Epithelial cell of esophagus (primary cell): Measurements from ENCODE around the gene UNC13C.

ENCODE experiments used
- DNase-seq: peaks from one replicate; pipeline ENCODE4 v3.0.0; 2010; ENCODE audit warnings: low read depth
- H3K4me3 ChIP-seq: 2 replicates; pipeline ENCODE4 v1.5.1; 2011; ENCODE audit warnings: mild to moderate bottlenecking, low read length, control low read depth
- CTCF ChIP-seq: IDR thresholded peaks from 2 replicates; pipeline ENCODE4 v1.5.1; 2011; ENCODE audit warnings: low read depth, mild to moderate bottlenecking, low read length, control low read depth, inconsistent platforms; ENCODE audit not compliant: insufficient read depth; ENCODE audit errors: missing control alignments

Gene UNC13C

GRCh38 chr15:53974121-53974520 is 4.1 kb upstream of the UNC13C start:
- TF ChIP-seq CTCF: no peak
- DNase-seq: no peak
- no peak overlapping the region for H3K4me3 ChIP-seq

DNA sequence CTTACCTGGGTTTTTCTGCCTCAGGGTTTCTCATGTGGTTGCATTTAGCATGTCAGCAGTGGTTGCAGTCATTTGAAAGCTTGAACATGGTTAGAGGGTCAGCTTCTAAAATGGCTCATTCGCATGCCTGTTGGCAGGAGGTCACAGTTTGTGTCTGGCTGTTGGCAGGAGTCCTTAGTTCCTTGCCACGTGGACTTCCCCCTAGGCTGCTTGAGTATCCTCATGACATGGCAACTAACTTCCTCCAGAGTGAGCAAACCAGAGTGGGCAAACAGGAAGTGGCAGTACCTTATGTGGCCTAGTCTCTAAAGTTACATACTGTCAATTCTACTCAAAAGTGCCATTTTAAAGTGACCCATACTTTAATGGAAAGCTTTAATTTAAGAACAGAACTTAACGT is 3.4 kb upstream of the UNC13C start:
- no peak for DNase-seq
- no peak overlapping the region for H3K4me3 ChIP-seq
- TF ChIP-seq CTCF: no peak

GRCh38 chr15:53976844-53977392 is 1.3 kb upstream of the UNC13C start:
- peak; percentile 62 for TF ChIP-seq CTCF
- peak; percentile 65 for DNase-seq
- H3K4me3 ChIP-seq: no peak overlapping the region

DNA sequence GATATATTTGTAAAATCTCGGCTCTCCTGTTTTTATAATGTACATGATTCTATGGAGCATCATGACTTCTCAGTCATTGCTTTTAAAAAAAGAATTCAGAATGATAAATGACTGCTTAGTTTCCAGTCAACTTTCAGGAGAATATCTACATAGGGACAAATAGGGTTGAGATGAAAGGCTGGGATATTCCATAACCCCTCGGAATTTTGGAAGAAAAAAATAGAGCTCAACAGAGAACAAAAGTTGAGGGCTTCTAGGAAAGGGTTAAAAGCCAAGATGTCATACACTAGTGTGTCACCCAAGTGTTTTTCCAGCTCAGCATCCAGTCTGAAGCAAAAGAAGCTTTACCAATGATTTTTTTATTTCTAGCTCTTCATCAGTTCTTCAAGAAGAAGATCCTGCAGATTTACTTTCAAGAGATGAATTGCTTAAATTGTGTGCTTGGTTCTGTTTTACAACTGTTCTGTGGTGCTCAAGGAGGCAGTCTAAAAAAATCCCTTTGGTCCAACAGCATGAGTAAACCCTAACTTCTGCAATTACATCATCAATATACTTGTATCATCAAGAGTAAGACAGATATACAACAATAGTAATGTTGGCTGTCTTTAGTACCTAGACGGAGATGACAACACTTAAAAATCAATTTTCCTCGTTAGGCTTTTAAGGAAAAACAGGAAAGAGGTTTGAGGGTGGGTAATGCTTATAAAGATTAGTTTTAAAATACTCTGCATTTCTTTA is 979 bp downstream of the UNC13C start:
- no peak for TF ChIP-seq CTCF
- DNase-seq: no peak
- H3K4me3 ChIP-seq: no peak overlapping the region

GRCh38 chr15:53980021-53980420 is 1.8 kb downstream of the UNC13C start:
- no peak for TF ChIP-seq CTCF
- no peak for DNase-seq
- no peak overlapping the region for H3K4me3 ChIP-seq

- DNase-seq: no peak
- TF ChIP-seq CTCF: no peak
- no peak overlapping the region for H3K4me3 ChIP-seq
Measured at GRCh38 chr15:53982071-53982680, 3.9 kb downstream of the UNC13C start.
